HG03064 (cell line): ENCODE results near the gene TEKT3.

ENCODE experiments used
- ATAC-seq: cut with Tn5 transposase; IDR thresholded peaks from one replicate; pipeline ENCODE4 v1.9.1; 2021; ENCODE audit warnings: low read depth; ENCODE audit not compliant: unreplicated experiment

TEKT3 gene

GRCh38 chr17:15298176-15298575 is 43.2 kb downstream of the TEKT3 start:
- ATAC-seq: no peak

- no peak for ATAC-seq
These were observed 47.8 kb downstream of the TEKT3 start for GRCh38 chr17:15293558-15293957.

DNA sequence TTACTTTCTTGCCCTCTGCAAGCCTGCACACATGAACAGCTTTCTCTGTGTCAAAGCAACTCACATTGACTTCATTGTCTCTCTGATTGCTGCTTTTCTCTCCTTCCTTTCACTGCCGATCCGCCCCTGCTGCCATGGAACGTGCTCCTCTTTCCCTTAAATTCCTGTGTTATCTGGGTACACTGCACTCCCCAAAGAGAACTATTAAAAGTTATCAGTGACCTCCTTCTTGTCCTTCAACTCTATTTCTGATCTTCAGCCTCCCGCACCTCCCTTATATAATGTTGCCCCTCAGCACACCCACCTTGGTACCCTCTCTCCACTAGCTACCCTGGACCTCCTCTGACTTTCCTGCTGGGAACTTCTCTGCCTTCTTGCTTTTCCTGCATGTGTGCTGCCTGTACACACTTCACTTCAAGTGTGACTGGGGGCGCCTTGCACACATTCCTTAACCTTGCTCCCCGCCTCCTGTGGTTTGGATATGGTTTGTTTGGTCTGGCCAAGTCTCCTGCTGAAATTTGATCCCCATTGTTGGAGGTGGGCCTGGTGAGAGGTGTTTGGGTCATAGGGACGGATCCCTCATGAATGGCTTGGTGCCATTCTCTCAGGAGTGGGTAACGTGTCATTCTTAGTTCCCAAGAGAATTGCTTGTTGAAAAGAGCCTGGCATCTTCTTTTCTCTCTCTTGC is 49.6 kb downstream of the TEKT3 start:
- ATAC-seq: no peak

- ATAC-seq: no peak
These were observed 50.8 kb downstream of the TEKT3 start for GRCh38 chr17:15290605-15291004.

- ATAC-seq: no peak
These were observed 51.9 kb downstream of the TEKT3 start for GRCh38 chr17:15289285-15290183.

GRCh38 chr17:15288859-15289258 is 52.5 kb downstream of the TEKT3 start:
- ATAC-seq: no peak

GRCh38 chr17:15287538-15288267 is 53.7 kb downstream of the TEKT3 start:
- ATAC-seq: no peak

GRCh38 chr17:15285466-15285865 is 55.9 kb downstream of the TEKT3 start:
- no peak for ATAC-seq

DNA sequence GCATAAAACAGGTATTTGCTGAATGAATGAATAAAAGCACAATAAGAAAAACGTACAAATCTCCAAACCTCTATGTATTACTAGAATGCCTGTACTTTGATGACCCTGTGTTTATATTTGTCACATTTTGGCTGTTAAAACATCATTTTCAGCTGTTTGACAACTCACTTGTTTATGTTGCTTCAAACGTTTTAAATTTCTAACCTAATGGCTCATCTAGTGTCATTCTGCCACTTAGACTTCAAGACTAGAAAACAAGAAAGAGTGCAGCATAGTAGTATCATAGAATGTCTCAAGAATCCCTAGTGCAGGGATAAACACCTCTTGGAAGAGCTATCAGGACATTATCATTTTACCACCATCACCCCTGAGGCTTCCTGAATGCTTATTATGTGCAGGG is 56.9 kb downstream of the TEKT3 start:
- no peak for ATAC-seq

DNA sequence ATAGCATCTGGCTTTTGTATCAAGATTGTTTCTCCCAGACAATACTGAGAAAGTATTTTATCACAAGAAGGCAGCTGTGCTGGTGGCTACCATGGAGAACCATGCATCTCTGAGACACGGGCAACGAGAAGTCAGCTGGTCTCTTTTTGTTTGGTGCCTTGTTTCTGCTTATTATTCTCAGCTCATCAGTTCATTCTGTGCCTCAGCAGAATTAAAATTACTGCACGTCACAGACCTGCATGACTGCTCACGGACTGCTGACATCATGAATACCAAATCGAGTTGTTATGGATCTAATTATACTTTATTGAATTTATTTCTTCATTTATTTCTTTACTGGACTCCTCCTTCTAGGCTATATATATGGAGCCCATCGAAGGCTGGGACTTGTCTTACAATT is 57.3 kb downstream of the TEKT3 start:
- no peak for ATAC-seq

DNA sequence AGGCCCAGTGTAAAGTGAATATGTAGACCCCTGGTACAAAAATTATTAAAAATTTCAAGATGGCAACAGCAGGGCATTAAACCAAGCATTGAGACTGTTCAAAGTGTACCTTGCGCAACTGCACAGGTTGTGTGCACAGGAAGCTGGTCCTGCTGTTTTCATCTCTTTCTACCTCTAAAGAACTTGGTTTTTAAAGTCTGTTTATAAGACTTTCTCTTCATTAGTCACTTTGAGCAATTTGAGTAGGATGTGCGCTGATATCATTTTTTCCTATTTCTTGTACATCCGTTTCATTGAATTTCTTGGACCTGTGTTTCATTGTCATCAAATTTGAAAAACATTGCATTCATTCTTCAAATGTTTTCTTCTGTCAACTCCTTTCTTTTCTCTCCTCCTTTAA is 59.5 kb downstream of the TEKT3 start:
- ATAC-seq: no peak

- no peak for ATAC-seq
These were observed 62.4 kb downstream of the TEKT3 start for GRCh38 chr17:15278924-15279477.

- no peak for ATAC-seq
These were observed 63.0 kb downstream of the TEKT3 start for GRCh38 chr17:15278380-15278779.

DNA sequence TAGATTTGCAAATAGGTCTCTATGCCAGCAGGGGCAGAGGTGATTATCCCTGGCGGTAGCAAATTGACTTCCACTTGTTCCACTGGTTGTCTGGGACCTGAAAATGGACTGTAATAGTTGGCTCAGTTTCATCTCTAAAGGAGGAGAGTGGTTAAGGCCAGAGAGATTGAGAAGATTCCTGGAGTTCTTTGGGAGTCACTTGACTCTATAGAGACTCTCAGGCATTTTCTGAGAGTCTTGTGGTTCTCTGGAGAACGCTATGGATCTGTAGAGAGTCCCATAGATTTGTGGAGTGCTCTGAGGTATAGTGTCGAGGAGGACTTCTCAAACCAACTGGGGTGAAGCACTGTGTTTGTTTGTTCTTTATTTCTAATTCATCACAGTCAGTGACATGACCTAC is 67.4 kb downstream of the TEKT3 start:
- no peak for ATAC-seq

DNA sequence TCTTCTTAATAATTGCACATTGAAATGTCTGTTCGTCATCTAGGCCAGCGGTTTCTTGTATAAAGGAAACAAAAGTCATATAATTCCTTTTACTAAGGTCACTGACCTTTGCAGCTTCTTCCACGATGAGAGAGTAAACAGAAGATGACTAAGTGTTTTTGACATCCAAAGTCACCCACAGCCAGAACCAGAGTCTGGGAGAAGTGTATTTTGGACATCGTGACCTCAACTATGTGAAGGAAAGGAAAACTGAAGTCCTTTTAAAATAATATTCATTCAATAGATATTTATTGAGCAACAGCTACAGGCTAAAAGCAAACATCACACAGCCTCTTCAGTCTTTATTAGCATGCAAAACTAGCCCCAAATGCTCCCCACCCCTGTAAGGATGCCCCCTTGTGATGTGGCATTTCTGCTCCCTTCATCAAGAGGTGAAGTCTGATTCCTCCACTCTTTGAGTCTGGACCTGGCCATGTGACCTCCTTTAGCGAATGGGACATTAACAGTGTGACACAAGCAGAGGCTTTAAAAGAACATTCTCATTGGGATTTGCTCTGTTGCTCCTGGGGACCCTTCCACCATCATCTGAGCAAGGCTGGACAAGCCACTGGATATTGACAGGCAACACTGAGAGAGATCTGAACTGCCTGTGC is 68.1 kb downstream of the TEKT3 start:
- no peak for ATAC-seq

- no peak for ATAC-seq
These were observed 69.7 kb downstream of the TEKT3 start for GRCh38 chr17:15271741-15272140.

GRCh38 chr17:15270628-15271381 is 70.6 kb downstream of the TEKT3 start:
- ATAC-seq: no peak

DNA sequence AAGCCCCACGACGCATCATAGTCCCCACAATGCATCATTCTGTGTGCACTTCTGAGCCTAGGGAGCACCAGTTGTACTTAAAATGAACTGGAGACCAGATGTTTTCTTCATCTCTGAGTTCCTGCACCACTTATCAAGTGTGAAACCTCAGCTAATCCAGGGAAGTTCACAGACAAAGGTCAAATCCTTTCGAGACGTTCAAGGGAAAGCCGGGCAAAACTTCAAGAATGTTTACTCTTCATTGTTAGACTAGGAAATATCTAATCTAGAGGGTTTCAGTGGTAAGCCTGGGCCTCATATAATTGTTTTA is 71.7 kb downstream of the TEKT3 start:
- ATAC-seq: no peak

- no peak for ATAC-seq
These were observed 72.2 kb downstream of the TEKT3 start for GRCh38 chr17:15269087-15269779.
